ENCODE results near the gene PCSK5.
"Not testable (repeated sequence)": the region's sequence is repeated elsewhere in the genome, so short reads cannot be mapped to it uniquely, and the experiment has no call there.

PCSK5 gene

DNA sequence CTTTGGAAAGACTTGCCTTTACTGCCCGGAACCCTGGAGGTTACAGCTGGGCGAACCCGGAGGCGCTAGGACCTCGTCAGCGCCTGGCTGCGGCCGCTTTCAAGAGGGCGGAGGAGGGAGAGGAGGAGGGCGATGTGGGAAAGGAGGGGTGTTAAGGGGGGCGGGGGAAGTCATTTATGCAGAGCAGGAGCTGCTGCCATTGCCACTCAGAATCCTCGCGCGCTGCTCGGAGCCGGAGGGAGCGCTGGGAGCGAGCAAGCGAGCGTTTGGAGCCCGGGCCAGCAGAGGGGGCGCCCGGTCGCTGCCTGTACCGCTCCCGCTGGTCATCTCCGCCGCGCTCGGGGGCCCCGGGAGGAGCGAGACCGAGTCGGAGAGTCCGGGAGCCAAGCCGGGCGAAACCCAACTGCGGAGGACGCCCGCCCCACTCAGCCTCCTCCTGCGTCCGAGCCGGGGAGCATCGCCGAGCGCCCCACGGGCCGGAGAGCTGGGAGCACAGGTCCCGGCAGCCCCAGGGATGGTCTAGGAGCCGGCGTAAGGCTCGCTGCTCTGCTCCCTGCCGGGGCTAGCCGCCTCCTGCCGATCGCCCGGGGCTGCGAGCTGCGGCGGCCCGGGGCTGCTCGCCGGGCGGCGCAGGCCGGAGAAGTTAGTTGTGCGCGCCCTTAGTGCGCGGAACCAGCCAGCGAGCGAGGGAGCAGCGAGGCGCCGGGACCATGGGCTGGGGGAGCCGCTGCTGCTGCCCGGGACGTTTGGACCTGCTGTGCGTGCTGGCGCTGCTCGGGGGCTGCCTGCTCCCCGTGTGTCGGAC, at the start of gene PCSK5:
Gene PCSK5 (plus strand): TSS at position 202 of the 805 bp plus-strand sequence. CDS start 509 bp downstream, at position 711.
- peak; percentile 86 to 90 for DNase-seq

DNA sequence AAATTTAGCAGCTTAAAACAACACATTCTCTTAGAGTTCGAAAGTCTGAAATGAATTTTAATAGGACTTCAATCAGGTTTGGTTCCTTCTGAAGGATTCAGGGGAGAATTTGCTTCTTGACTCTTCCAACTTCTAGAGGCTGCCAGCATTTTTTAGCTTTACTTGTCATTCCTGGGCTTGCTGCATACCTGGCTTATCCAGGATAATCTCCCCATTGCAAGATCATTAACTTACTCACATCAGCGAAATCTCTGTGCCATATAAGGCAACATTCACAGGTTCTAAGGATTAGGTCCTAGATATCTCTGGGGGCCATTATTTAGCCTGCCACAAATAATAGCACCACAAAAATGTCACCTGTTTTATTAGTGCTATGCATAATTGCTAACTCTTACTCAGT, 46.2 kb upstream of the PCSK5 start:
- DNase-seq, result no peak

DNA sequence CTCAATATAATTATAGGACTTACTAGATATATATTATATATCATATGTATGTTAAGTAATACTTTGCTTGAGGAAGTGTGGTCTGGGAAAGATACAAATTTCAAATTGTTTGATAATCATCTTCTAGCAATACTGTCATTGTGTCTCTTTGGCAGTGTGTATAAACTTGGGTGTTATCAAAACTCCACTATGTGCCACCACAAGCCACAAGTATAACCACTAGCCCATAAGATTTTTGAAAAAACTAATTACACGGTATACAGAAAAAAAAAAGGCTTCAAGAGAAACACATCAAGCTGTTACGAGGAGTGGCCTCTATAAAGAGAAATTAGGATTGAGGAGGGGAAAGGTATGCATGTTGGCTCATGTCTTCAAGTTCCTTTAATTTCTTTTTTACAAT, 44.7 kb upstream of the PCSK5 start:
- DNase-seq, result no peak

DNA sequence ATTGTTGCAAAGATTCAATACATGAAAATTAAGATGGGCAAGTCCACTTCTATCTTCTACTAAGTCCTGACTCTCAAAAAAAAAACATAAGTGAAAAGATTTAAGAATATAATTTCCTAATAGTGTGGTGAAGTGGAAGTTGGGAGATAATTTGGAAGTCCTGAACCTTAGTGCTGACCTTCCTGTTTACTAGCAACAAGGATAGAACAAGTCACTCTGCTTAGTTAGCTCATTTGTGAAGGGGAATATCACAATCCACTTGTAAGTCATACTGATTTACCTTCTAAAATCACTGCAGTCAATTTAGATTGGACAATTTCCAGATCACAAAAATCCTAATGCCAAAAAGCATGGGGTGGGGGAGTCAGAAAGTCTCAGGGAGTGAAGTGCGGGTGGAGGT, 43.4 kb upstream of the PCSK5 start:
- no peak for DNase-seq

DNA sequence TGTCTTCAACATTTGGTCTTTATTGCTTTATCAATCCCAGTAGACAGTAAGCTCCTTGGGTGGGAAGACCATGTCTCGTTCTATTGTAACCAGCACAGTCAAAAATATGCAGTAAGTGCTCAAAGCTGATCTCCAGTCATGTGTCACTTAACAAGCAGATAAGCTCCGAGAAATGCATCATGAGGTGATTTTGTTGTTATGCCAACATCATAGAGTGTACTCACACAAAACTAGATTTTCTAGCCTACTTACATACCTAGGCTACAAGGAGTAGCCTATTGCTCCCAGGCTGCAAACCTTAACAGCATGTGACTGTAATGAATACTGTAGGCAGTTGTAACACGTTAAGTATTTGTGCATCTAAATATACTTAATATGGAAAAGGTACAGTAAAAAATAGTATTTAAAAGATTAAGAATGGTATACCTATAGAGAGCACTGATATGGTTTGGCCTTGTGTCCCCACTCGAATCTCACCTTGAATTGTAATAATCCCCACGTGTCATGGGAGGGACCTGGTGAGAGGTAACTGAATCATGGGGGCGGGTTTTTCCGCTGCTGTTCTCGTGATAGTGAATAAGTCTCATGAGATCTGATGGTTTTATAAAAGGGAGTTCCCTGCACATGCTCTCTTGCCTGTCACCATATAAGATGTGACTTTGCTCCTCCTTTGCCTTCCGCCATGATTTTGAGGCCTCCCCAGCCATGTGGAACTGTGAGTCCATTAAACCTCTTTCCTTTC, 39.8 kb upstream of the PCSK5 start:
- no peak for DNase-seq

DNA sequence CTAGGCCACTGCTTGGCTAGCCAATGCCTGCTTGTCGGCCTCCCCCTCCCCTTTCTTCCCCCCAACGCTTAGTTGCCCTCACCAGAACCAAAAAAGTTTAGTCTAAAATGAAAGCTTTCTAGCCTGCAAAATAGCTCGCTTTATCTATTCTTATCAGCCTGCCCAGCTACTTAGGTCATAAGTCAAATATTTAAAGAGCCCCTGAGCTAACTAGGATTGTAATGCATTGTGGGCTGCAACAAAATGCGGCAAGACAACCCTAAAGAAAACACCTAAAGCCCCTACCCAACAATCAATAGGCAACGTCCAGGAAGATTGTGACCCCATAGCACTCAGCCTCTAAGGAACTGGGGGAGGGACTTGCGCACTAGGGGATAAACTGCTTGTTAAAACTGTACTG, 38.6 kb upstream of the PCSK5 start:
- DNase-seq, result no peak

DNA sequence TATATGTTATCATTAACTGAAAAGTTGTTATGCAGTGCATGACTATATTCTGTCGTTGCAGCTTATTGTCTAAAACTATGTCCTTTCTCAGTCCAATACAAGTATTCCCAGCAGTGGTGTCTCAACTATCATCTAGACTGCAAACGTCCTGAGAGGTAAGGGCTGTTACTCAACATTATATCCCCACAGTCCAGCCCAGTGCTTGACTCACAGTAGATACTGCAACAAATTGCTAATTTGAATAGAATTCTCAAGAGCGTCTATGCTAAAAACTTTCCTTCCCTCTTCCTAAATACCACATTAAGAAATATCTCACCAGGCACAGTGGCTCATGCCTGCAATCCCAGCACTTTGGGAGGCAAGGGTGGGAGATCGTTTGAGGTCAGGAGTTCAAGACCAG, 37.7 kb upstream of the PCSK5 start:
- no peak for DNase-seq

DNA sequence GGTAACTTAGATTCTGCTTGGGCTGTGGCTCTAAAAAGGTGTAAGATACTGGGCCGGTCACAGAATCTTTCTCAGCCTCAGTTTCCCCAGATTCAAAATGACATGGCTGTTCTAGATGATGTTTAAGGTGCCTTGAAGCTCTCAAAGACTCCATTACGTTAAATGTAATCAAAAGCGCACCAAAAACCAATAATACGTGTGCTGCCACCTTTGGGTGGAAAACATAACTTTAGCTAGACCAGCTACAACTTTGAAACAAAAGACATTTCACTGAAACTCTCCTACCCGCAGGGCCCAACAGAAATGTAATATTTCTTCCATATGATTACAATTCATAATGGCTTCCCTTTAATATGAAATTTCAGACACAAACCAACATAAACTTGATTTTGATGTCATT, 35.0 kb upstream of the PCSK5 start:
- DNase-seq, result peak; percentile 1 to 32

DNA sequence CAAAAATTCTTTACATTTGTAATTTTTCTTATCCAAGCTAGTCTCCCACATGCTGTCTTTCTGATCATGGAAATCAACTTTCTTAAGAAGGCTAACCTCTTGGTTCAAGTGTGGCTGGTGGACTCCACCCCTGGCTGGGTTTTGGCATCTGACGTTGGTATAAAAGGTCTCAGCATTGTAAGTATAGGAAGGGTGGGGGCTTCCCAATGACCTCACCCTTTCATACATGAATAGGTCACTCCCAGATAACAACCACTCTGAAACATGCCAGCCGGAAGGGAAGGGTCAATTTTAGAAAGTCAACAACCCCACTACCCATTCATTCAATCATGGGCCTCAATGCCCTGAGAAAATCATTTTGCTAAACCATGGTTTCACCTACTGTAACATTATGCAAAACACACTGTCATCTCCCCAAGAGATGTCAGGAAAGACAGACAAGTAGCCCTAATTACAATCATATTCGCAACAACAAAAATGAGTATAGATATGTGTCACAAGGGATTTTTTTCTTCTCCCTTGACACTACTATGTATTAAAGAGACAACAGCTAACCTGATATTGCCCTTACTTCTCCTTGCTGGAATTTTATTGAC, 31.9 kb upstream of the PCSK5 start:
- no peak for DNase-seq

DNA sequence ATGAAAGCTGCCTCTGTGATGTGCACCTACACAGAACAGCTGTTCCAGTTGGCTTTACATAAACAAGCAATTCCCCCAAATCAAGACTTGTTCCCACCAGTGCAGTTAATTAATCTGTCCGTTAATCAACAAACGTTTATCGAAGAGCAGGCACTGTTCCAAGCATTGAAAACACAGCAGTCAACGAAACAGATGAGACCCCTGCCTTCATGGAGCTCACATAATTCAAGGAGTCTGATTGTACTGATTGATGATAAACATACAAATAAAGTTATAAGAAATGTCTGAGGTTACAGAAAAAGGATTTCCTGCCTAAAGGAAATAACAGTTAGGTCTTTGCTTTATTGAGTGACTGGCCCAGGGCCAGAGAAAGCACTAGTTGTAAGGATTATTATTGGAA, 26.2 kb upstream of the PCSK5 start:
- no peak for DNase-seq

DNA sequence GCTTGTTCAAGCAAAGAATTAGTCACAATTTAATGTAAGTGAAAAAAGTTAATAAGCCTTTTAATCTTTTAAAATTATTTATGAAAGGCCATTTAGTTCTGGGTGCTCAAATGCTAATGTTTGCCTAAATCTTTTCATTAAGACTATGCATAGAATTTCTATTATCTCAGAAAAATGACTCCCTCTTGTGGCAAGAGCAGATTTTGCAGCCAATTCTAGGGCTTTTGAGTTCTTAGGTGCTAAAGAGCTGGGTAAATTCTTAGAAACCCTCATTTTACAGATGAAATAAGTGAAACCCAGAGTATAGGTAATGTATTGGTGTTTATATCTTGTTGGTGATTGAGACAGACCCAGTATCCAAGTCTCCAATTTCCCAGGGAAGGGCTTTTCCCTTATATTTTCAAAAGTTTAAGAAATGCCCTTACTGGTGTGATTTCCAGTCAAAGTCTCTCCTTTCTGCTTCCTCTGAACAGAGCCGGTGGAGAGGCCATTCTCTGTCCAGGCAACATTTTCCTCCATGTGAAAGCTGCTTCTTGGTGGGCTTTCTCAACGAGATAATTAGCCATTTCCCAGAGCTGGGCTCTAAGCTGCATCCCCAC, 24.1 kb upstream of the PCSK5 start:
- peak; percentile 47 to 56 for DNase-seq

DNA sequence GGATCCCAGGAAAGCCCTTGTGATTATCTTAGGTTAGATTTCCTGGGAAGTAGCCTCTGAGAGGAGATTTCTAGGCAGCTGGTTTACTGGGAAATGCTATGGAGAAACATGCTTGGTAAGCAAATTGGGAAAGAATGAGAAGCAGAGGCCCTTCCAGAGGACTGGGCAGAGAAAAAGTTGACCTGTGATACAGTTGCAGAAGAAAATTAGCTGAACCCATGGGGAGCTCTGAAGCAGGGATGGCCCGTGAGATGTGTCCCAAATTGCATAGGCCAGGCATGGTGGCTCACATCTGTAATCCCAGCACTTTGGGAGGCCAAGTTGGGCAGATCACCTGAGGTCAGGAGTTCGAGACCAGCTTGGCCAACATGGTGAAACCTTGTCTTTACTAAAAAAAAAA, 21.9 kb upstream of the PCSK5 start:
- DNase-seq, result not testable (repeated sequence)

DNA sequence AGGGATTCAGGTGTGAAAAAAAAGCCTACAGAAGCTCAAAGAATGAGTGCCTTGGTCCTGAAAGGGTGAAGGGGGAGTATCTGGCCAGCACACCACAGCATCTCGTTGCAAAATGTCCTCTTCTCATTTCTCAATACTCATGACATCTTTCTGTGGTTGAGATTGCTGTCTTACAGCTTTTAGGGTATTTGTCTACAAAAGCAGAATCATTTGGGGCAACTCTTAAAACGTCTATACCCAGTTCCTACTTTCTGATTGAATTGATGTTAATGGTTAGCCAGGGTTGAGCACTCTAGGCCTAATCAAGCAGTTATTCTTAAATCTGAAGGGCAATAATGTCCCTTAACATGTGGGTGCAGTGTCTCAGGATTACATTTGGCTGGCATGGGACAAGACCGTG, 21.2 kb upstream of the PCSK5 start:
- no peak for DNase-seq

DNA sequence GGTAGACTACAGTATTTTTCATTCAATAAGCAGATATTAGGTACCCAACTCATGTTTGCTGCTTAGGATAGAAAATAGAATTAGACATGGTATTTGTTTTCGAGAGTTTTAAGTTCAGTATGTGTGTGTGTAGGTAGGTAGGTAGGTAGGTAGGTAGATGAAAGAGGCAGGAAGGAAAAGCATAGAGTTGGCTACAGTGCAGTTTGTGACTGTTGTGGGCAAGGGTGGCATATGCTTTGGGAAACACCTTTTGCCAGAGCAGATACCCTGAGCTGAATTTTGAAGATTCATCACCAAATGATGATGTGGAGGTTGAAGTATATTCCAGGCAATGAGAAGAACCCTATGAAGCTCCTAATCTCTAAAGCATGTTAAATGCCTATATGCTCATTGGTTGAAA, 20.0 kb upstream of the PCSK5 start:
- no peak for DNase-seq

DNA sequence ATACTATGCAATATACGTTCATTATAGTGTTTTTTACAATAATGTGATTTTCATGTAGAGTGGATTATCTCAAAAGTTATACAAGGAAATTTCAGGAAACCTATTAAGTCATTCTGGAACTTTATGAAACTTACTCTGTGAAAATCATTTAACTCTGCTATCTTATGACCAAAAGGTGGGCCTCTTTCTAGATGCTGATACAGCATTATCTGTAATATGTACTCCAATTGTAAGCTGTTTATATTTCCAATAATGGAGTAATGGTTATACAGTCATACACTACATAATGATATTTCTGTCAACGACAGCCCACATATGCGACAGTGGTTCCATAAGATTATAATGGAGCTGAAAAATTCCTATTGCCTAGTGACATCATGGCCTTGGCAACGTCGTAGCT, 18.8 kb upstream of the PCSK5 start:
- no peak for DNase-seq

DNA sequence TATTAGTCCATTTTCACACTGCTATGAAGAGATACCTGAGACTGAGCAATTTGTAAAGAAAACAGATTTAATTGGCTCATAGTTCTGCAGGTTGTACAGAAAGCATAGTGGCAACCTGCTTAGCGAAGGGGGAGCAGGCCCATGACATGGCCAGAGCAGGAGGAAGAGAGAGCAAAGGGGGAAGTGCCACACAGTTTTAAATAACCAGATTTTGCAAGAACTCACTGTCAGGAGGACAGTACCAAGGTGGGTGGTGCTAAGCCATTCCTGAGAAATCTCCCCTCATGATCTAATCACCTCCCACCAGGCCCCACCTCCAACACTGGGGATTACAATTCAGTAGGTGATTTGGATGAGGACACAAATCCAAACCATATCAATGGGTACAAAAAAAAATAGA, 16.8 kb upstream of the PCSK5 start:
- no peak for DNase-seq

DNA sequence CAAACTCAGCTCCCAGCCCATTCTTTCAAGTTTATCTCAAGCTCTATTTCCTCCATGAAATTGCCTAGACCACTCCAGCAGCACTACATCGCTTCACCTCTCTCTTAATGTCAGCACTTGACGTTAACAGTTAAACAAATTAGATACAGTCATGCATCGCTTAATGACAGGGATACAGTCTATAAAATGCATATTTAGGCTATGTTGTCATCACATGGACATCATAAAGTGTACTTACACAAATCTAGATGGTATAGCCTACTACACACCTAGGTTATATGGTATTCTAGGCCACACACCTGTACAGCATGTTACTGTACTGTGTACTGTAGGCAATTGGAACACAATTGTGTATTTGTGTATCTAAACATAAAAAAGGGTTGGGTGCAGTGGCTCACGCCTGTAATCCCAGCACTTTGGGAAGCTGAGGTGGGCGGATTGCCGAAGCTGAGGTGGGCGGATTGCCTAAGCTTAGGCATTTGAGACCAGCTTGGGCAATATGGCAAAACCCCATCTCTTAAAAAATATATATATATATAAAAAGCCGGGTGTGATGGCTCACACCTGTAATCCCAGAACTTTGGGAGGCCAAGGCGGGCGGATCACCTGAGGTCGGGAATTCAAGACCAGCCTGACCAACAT, 13.4 kb upstream of the PCSK5 start:
- no peak for DNase-seq

DNA sequence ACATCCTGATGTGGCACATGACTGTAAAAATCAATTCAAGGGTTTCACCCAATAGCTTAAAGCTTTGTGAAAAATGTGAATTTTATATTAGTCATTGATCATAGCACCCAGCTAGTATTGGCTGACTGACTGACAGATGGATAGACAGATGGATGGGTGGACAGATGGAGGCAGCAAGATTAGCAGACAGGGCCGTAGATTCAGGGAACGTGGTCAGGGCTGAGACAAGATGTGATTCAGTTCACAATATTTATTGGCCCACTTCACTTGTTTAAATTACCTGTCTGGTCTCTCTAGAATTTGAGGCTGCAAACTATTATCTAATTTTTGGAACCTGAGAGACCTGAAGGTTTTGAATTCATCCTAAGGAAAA, 12.0 kb upstream of the PCSK5 start:
- no peak for DNase-seq

DNA sequence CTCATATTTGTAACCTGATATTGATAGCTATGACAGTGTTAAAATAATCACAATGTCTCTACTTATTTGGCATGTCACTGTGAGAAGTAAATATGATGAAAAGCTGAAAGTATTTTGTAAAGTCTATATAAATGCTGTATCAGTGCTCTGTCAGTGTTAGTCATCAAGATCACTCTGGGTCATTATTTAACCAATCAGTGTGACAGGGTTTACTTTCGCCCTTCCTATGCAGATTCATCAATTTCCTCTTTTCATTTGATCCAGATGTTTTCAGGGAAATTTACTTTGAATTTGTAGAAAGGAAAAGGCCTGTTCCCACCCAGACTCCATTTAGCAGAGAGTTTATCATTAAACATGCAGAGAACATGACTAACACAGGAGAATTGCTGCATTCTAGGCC, 9.9 kb upstream of the PCSK5 start:
- no peak for DNase-seq

DNA sequence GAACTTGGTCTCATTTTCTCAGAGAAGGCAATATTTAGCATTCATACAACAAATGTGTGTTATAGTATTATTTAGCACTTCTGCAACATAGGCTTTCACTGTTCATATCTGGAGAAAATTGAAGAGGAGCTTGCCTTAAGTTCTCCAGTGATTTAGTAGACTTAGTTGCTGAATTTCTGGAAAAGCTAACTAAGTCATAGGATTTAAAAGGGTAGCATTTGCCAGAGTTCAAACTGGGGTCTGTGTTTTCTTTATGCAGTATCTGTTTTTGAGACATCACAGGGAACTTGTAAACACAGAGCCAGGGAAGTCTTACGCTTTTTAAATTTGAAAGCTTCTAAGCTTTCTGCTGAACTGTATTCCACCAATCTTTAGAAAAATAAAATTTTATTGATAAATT, 8.7 kb upstream of the PCSK5 start:
- no peak for DNase-seq

DNA sequence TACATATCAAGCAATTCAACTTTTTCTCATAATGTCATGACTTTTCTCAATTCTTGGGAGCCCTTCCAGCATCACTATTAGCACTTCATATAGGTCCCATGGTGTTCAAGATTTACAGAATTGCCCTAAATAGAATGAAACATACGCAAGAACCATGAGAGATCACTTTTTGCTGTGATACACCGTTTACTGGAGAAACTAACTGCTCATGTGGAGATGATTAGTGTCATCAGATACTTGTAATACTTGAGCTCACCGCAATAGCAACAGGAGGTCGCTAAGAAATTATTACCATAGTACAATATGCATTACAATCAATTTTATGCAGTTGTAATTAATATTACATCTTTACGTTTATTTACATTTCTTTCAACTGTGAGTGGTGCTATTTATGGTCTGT, 4.8 kb upstream of the PCSK5 start:
- DNase-seq, result no peak

DNA sequence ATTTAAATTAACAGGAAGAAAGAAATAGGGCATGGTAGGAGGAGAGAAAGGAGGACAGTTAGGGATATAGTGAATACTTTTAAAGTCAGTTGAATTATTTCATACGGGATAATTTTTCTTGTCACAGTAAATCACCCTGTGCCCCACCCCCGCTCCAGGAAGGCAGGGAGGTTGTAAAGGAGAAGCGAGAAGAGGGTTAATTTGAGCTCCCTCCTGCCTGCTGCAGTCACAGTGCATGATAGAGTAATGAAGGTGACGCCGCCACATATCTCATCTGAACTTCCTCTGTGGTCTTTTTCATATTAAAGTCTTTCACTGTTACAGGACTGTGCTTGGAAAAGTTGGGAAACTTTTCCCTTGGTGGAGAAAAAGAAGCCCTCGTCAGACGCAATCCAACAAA, 896 bp upstream of the PCSK5 start:
- no peak for DNase-seq

DNA sequence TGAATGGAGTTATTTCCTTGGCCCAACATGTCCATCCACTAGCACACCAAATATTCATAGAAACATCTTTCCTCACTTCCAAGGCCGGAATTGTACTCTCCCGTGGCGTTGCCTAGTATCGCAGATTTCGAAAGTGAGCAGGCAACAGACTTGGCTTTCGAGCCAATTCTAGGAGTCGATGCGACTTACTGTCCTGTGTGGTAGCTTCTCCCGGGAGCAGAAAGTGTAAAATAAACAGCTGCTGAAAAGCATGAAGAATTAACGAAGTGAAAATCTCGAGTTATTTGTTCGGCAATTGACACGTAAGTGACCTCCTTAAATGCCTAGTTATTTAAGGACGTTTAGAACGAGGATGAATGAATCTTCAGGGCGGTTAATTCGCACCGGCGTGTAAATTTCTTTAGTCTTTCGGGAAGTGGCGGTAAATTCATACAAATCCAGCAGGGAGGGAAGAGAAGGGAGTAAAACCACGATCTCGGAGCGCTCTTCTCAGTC, 449 bp upstream of the PCSK5 start:
- DNase-seq, result peak in 1 of 2 experiments; percentile 30
